HCT116 (cell line): ENCODE data around the gene RAB34. TPM values are rescaled to one million over a fixed set of nuclear protein-coding genes. Genes with fewer than 3 reads are reported as not detected.
A peak's percentile ranks its signal among the peaks of the same experiment; 100 is the strongest.

ENCODE experiments used
- ATAC-seq: fragments of 200-7000 bp; cut with Tn5 transposase; 2 replicates; pipeline ENCODE4 v1.9.1; 2020; ENCODE audit warnings: mild to moderate bottlenecking, moderate library complexity
- BruUV-seq: library from RNA; stranded (reverse); fragments of 400-500 nt; replicated peaks from 2 replicates; lab custom pipeline; 2021; lab: Mats Ljungman, UMichigan
- CTCF ChIA-PET: fragments of 300-600 bp; sonication (Branson Sonifier 250); formaldehyde crosslinking; loops from one replicate; lab custom pipeline; 2021; ENCODE audit warnings: antibody characterized with exemption; lab: Charles Lee
- POLR2A ChIA-PET: fragments of 300-600, 350-600 bp; sonication (Branson Sonifier 250); formaldehyde crosslinking; loops from one replicate; lab custom pipeline; 2021; ENCODE audit warnings: antibody characterized with exemption; lab: Charles Lee
- RAD21 ChIA-PET, 2 experiments: fragments of 300-600 bp; sonication (Branson Sonifier 250); formaldehyde crosslinking; loops; one replicate each; lab custom pipeline; 2023; ENCODE audit warnings: low total read pairs in 2 of 2; ENCODE audit not compliant: uncharacterized antibody in 2 of 2, unreplicated experiment in 2 of 2, low non-redundant PET in 1 of 2; lab: Charles Lee
- DNase-seq: peaks from one replicate; pipeline ENCODE4 v3.0.0-alpha.2; 2010; ENCODE audit warnings: low read depth, low spot score
- H2AFZ ChIP-seq: fragments of 200-600 bp; shearing (Covaris generic), sonication (generic); 2 replicates; pipeline ENCODE4 v1.6.1; 2017; ENCODE audit warnings: low read depth, mixed run types, mixed read lengths, antibody characterized with exemption, low read length; ENCODE audit not compliant: poor library complexity, severe bottlenecking
- H3K27ac ChIP-seq: 2 replicates; pipeline ENCODE4 v1.5.1; 2012; ENCODE audit warnings: low read depth, low read length
- H3K27me3 ChIP-seq: fragments of 200-600 bp; sonication (generic); 2 replicates; pipeline ENCODE4 v1.6.1; 2016; ENCODE audit warnings: mixed run types, low read length, mixed read lengths; ENCODE audit not compliant: insufficient read depth
- H3K36me3 ChIP-seq, 2 experiments: fragments of 200-500 bp in 1 of 2; fragments of 200-600 bp in 1 of 2; sonication (Bioruptor generic) in 1 of 2; sonication (generic) in 1 of 2; 2 replicates each; pipeline versions ENCODE4 v1.5.1 to v1.6.1; 2014 to 2016; ENCODE audit warnings: low read length in 2 of 2, inconsistent platforms in 1 of 2, mixed read lengths in 1 of 2, mixed run types in 1 of 2; ENCODE audit not compliant: insufficient read depth in 2 of 2, control insufficient read depth in 1 of 2
- H3K4me1 ChIP-seq, 2 experiments: fragments of 200-600 bp in 1 of 2; sonication (generic) in 1 of 2; 2 replicates each; pipeline versions ENCODE4 v1.5.1 to v1.6.1; 2012 to 2017; ENCODE audit warnings: low read length in 2 of 2, inconsistent platforms in 1 of 2, mild to moderate bottlenecking in 1 of 2, mixed read lengths in 1 of 2, mixed run types in 1 of 2, moderate library complexity in 1 of 2; ENCODE audit not compliant: insufficient read depth in 2 of 2, control insufficient read depth in 1 of 2
- H3K4me2 ChIP-seq: fragments of 200-600 bp; sonication (generic); 2 replicates; pipeline ENCODE4 v1.6.1; 2017; ENCODE audit warnings: mixed run types, low read length, mixed read lengths
- H3K4me3 ChIP-seq, 2 experiments: fragments of 200-600 bp in 1 of 2; sonication (generic) in 1 of 2; replicated peaks in 1 of 2; 2 replicates each; pipeline ENCODE4 v1.5.1; 2011 to 2016; ENCODE audit warnings: low read length in 2 of 2, control low read depth in 1 of 2, low read depth in 1 of 2, mild to moderate bottlenecking in 1 of 2, mixed read lengths in 1 of 2, mixed run types in 1 of 2
- H3K79me2 ChIP-seq: fragments of 200-600 bp; sonication (generic); 2 replicates; pipeline ENCODE4 v1.6.1; 2017; ENCODE audit warnings: mild to moderate bottlenecking, mixed run types, low read length, moderate library complexity, mixed read lengths; ENCODE audit not compliant: insufficient read depth
- H3K9ac ChIP-seq: fragments of 200-600 bp; sonication (generic); 2 replicates; pipeline ENCODE4 v1.6.1; 2016; ENCODE audit warnings: low read length, mixed read lengths
- H3K9me2 ChIP-seq: fragments of 200-600 bp; sonication (generic), shearing (Covaris generic); 2 replicates; pipeline ENCODE4 v1.6.1; 2017; ENCODE audit warnings: mixed run types, mild to moderate bottlenecking, moderate library complexity; ENCODE audit not compliant: insufficient read depth
- H3K9me3 ChIP-seq, 2 experiments: fragments of 200-500 bp in 1 of 2; fragments of 200-600 bp in 1 of 2; sonication (Bioruptor generic) in 1 of 2; sonication (generic) in 1 of 2; 2 replicates each; pipeline ENCODE4 v1.6.1; 2014 to 2017; ENCODE audit warnings: low read length in 2 of 2, mixed read lengths in 2 of 2, inconsistent platforms in 1 of 2, low read depth in 1 of 2, mild to moderate bottlenecking in 1 of 2, mixed run types in 1 of 2, moderate library complexity in 1 of 2; ENCODE audit not compliant: control insufficient read depth in 1 of 2, insufficient read depth in 1 of 2
- H4K20me1 ChIP-seq: fragments of 200-600 bp; sonication (generic), shearing (Covaris generic); 2 replicates; pipeline ENCODE4 v1.6.1; 2017; ENCODE audit warnings: mixed run types, mild to moderate bottlenecking, moderate library complexity; ENCODE audit not compliant: insufficient read depth
- CEBPB ChIP-seq: IDR thresholded peaks from 2 replicates; pipeline ENCODE4 v1.6.1; 2012; ENCODE audit warnings: low read depth
- CTCF ChIP-seq, 3 experiments: fragments of 200-600 bp in 1 of 3; sonication (generic) in 1 of 3; IDR thresholded peaks in 2 of 3; conservative IDR thresholded peaks in 1 of 3; 2 replicates each; pipeline ENCODE4 v1.5.1; 2012 to 2017; ENCODE audit warnings: low read depth in 2 of 3, low read length in 2 of 3, antibody characterized with exemption in 1 of 3, borderline replicate concordance in 1 of 3, control low read depth in 1 of 3, mild to moderate bottlenecking in 1 of 3, mixed read lengths in 1 of 3, mixed run types in 1 of 3, moderate library complexity in 1 of 3; ENCODE audit not compliant: insufficient read depth in 1 of 3
- ELF1 ChIP-seq: IDR thresholded peaks from 2 replicates; pipeline ENCODE4 v1.6.1; 2012; ENCODE audit warnings: low read depth, borderline replicate concordance
- JUND ChIP-seq: IDR thresholded peaks from 2 replicates; pipeline ENCODE4 v1.6.1; 2012
- POLR2A ChIP-seq: IDR thresholded peaks from 2 replicates; pipeline ENCODE4 v1.7.0; 2011; ENCODE audit warnings: borderline replicate concordance; ENCODE audit not compliant: insufficient read depth, insufficient read length; ENCODE audit errors: extremely low read depth
- POLR2AphosphoS5 ChIP-seq: IDR thresholded peaks from 2 replicates; pipeline ENCODE4 v1.6.1; 2011; ENCODE audit warnings: mild to moderate bottlenecking, low read depth, low read length, moderate library complexity
- RAD21 ChIP-seq: IDR thresholded peaks from 2 replicates; pipeline ENCODE4 v1.6.1; 2012; ENCODE audit warnings: low read depth, mild to moderate bottlenecking
- SIN3A ChIP-seq: IDR thresholded peaks from 2 replicates; pipeline ENCODE4 v1.6.1; 2012; ENCODE audit warnings: low read depth
- SP1 ChIP-seq: IDR thresholded peaks from 2 replicates; pipeline ENCODE4 v1.6.1; 2012; ENCODE audit warnings: low read depth
- TCF7L2 ChIP-seq: IDR thresholded peaks from 2 replicates; pipeline ENCODE4 v1.7.0; 2011; ENCODE audit warnings: borderline replicate concordance, inconsistent platforms; ENCODE audit not compliant: insufficient read depth, insufficient read length; ENCODE audit errors: extremely low read depth
- YY1 ChIP-seq: IDR thresholded peaks from 2 replicates; pipeline ENCODE4 v1.6.1; 2011; ENCODE audit warnings: low read length, low read depth, moderate library complexity, mild to moderate bottlenecking; ENCODE audit not compliant: insufficient replicate concordance; ENCODE audit errors: extremely low read depth
- intact Hi-C: fragments of 100-400 bp; cut with micrococcal nuclease; formaldehyde crosslinking; loops from 2 replicates; pipeline ENCODE4 v1.10.0; 2022
- total RNA-seq: library from RNA; stranded (reverse); gene quantifications from one replicate; pipeline ENCODE4 v1.2.1, GENCODE V29; 2021; ENCODE audit not compliant: unreplicated experiment

The RAB34 gene
- total RNA-seq, 1 experiment from 2014 or later: 0.59 TPM

- Histone ChIP-seq H3K79me2 (peaks cover 7% of the 10 kb centered on the region; the same call in 1 of the 2 replicates), H2AFZ (no peak overlapping the region), H4K20me1 (no peaks in the 10 kb centered on the region), H3K36me3 (peaks cover 67 to 68% of the 10 kb centered on the region in 2 experiments), H3K4me2 (no peak overlapping the region), H3K4me3 (no peak overlapping the region), H3K9me2 (no peaks in the 10 kb centered on the region), H3K4me1 (no peaks in the 10 kb centered on the region), H3K27ac (no peak overlapping the region), H3K27me3 (no peaks in the 10 kb centered on the region), H3K9ac (no peak overlapping the region), H3K9me3 (no peaks in the 10 kb centered on the region)
- ChIA-PET CTCF (interaction anchor here (1.0 to 1.5 kb wide), 3 partner anchors 29 to 32 kb away, joined by 3 to 5 read pairs (median 4); no protein-coding TSS in a partner anchor), POLR2A (no interaction called here), RAD21 (no interaction called here)
- TF ChIP-seq CTCF (IDR thresholded peaks at IDR 0.05 in 2 of 3, conservative IDR thresholded peaks at IDR 0.05 in 1 of 3; ENCODE audit: borderline replicate concordance in 1 of 3, insufficient read depth in 1 of 3, low read depth in 2 of 3, low read length in 2 of 3) (peak; percentile 44 to 76 (median 70); a peak in 5 of 6 replicates), POLR2A (no peak), RAD21 (peak; percentile 54), CEBPB (no peak), ELF1 (no peak), YY1 (no peak), POLR2AphosphoS5 (no peak), TCF7L2 (no peak), JUND (no peak), SP1 (no peak), SIN3A (no peak)
- peak; percentile 89 for ATAC-seq
- DNase-seq: peak; percentile 10
- intact Hi-C loops: loop anchor here (1.0 to 10.0 kb wide), 2 partner anchors 31 to 181 kb away; partner anchors contain the start of gene BLTP2
- no TSS peak for BruUV-seq
Observed at GRCh38 chr17:28675980-28676379, 41.7 kb downstream of the RAB34 start.
